HG02943 (cell line): ENCODE data around the gene CEACAM21.
"Not testable (repeated sequence)": the region's sequence is repeated elsewhere in the genome, so short reads cannot be mapped to it uniquely, and the experiment has no call there.

Experiments used
- ATAC-seq: cut with Tn5 transposase; IDR thresholded peaks from one replicate; pipeline ENCODE4 v1.9.1; 2021; ENCODE audit warnings: mild to moderate bottlenecking, low read depth, moderate library complexity; ENCODE audit not compliant: unreplicated experiment

Gene CEACAM21

GRCh38 chr19:41548954-41549688 is 26.8 kb upstream of the CEACAM21 start:
- no peak for ATAC-seq

- no peak for ATAC-seq
Observed at GRCh38 chr19:41549884-41550283, 26.1 kb upstream of the CEACAM21 start.

DNA sequence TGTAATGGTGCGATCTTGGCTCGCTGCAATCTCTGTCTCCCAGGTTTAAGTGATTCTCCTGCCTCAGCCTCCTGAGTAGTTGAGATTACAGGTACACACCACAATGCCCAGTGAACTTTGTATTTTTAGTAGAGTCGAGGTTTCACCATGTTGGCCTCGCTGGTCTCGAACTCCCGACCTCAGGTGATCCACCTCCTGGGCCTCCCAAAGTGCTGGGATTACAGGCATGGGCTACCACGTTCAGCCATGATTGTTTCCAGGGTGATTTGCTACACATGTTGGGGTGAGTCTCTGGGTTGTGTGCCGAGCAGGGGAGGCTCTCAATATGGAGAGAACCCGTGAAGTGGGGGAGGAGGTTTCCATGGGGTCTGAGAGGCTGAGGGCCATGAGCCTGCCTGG is 24.8 kb upstream of the CEACAM21 start:
- ATAC-seq = no peak

GRCh38 chr19:41551711-41552110 is 24.3 kb upstream of the CEACAM21 start:
- no peak for ATAC-seq

- ATAC-seq = no peak
Observed at GRCh38 chr19:41552558-41552957, 23.4 kb upstream of the CEACAM21 start.

GRCh38 chr19:41553804-41554203 is 22.2 kb upstream of the CEACAM21 start:
- ATAC-seq = no peak

DNA sequence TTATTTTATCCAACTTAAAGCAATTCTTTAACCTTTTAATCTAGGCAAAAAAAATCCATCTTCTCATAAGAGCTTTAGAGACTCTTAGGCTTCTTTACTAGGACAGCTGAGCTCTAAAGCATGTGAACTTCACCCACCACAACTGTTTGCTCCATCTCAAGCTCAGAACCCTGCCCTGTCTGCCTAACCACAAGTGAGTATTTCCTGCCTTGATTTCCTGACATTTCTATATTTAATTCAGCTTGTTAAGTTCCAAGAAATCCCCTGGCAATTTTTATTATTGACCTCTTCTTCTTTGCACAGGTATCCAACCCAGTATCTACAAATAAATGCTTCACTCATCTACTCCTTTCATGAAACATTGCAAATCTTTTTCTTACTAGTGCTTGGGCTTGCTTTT is 21.1 kb upstream of the CEACAM21 start:
- ATAC-seq = no peak

GRCh38 chr19:41555748-41556147 is 20.2 kb upstream of the CEACAM21 start:
- no peak for ATAC-seq

DNA sequence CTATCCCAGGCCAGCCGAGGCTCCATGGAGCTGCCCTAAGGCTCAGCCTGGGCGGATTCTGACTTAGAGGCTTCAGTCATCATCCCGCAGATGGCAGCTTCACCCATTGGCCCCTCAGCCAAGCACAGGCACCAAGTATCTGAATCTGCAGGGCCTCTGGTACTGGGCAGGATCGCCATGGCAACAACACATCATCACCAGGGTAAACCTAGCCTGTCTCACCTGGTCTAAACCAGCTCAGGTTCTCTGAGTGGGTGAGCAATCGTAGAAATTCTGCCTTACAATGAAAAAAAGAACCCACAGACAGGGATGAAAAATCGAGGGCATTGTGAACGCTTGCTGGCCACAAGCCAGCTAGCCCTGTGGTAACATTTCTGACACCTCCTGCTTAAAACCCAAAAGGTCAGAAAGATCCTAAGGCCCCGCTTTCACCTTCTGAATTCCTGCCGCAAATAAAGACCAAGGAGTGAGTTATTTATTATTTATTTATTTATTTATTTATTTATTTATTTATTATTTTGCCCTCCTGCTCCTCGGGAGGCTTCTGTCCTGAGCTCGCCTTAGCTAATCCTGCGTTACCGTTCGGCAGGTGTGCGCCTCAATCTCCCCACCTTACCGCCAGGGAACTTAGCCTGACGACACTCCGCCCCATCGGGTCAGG is 12.0 kb upstream of the CEACAM21 start:
- ATAC-seq = no peak

- no peak for ATAC-seq
Observed at GRCh38 chr19:41564515-41565378, 11.2 kb upstream of the CEACAM21 start.

GRCh38 chr19:41565379-41565720 is 10.6 kb upstream of the CEACAM21 start:
- ATAC-seq = no peak

- no peak for ATAC-seq
Observed at GRCh38 chr19:41566001-41566400, 10.0 kb upstream of the CEACAM21 start.

GRCh38 chr19:41569481-41570150 is 6.3 kb upstream of the CEACAM21 start:
- no peak for ATAC-seq

DNA sequence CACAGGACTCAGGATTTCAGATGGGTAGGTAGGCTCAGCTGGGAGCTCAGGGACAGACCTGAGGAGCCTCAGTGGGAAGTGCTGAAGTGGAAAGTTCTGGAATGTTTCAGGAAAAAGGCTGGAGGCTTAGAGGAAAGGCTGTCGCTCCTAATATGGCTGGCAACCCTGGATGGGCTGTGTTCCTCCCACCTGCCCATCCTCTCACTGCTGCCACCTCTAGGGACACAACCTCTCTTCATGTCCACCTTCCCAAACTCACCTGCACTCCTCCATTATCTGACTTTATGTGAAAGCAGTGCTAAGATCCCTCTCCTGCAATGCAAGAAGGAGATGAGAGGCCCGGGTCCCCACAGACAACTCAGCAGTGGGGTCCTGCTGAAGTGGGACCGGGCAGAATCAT is 5.8 kb upstream of the CEACAM21 start:
- no peak for ATAC-seq

DNA sequence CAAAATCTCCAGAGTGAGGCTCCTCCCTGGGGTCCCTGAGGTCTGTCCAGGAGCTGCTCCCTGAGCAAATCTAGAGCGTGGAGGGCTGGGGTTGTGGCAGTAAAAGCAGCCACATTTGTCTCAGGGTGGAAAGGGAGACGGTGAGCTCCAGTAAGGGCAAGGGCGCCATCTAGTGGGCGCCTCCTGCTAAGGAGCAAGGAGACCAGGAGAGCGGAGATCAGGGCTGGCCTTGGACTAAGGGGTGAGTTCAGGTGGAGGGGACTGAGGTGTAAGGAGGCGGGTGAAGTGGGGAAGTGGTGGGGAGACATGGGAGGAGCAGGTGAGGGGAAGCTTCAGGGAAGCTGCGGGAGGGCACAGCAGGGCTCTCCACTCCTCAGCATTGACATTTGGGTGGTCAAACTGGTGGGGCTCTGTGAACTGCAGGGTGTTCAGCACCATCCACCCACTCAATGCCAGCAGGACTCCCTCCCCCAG is 5.3 kb upstream of the CEACAM21 start:
- no peak for ATAC-seq

DNA sequence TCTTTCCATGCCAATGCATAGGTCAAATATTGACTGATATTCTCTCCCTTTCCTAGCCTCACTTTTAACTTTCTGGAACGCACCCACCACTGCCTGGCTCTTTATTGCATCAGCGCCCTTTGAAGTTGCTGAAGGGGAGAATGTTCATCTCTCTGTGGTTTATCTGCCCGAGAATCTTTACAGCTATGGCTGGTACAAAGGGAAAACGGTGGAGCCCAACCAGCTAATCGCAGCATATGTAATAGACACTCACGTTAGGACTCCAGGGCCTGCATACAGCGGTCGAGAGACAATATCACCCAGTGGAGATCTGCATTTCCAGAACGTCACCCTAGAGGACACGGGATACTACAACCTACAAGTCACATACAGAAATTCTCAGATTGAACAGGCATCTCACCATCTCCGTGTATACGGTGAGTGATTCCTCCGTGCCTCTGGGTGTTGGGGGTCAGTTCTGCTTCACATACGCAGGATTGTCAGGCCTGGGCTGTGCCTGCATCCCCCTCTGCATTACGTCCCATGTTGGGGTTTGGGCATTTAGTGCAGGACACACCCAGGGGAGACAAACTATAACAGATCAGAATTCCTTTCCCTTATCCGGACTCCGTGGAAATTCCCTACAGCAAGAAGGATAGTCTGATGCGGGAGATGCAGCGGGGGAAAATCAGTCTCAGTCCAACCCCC is 1.3 kb downstream of the CEACAM21 start:
- no peak for ATAC-seq

GRCh38 chr19:41577833-41578232 is 1.9 kb downstream of the CEACAM21 start:
- no peak for ATAC-seq

DNA sequence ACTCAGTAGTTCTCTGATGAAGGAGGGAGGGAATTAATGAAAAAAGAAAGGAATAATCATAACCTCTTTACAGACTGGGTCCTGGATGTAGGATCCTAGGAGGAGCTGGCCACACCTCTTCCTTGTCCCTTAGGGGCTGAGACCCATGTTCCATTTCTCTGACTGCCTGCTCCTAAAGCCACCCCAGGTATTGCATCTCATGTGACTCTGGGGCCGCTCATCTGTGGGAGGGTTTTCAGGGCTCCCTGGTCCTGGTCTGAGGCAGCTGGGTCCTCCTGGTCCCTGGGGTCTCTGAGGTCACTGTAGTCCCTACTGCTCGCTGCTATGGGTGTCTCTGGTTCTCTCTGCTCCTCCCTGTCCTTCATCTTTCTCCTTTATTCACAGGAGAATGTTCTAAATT is 2.9 kb downstream of the CEACAM21 start:
- ATAC-seq = no peak

GRCh38 chr19:41581068-41581467 is 5.1 kb downstream of the CEACAM21 start:
- not testable (repeated sequence) for ATAC-seq

DNA sequence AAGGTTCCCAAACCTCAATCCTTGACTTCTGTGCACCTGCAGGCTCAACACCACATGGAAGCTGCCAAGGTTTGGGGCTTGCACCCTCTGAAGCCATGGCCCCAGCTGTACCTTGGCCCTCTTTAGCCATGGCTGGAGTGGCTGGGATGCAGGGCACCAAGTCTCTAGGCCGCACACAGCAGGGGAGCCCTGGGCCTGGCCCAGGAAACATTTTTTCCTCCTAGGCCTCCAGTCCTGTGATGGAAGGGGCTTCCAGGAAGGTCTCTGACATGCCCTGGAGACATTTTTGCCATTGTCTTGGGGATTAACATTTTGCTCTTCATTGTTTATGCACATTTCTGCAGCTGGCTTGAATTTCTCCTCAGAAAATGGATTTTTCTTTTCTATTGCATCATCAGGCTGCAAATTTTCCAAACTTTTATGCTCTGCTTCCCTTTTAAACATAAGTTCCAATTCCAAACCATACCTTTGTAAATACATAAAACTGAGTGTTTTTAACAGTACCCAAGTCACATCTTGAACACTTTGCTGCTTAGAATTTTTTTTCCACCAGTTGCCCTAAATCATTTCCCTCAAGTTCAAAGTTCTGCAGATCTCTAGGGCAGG is 6.7 kb downstream of the CEACAM21 start:
- not testable (repeated sequence) for ATAC-seq
